ENCODE results near the gene YBX1.

The YBX1 gene

GRCh38 chr1:42674214-42674613 is 8.0 kb upstream of the YBX1 start:
- Histone ChIP-seq H3K27ac (ENCODE audit: low read length) (no peak overlapping the region), H4K20me1 (ENCODE audit: insufficient read depth, low read length) (no peaks in the 10 kb centered on the region), H3K4me1 (ENCODE audit: low read length) (no peaks in the 10 kb centered on the region), H3K27me3 (replicated peaks; ENCODE audit: insufficient read depth, low read length) (no peaks in the 10 kb centered on the region), H3K36me3 (replicated peaks; ENCODE audit: insufficient read depth, low read length) (no peaks in the 10 kb centered on the region; the same call in 1 of the 2 replicates), H3K79me2 (ENCODE audit: low read length) (no peaks in the 10 kb centered on the region), H3K4me2 (ENCODE audit: low read depth, low read length) (no peak overlapping the region), H3F3A (ENCODE audit: insufficient read depth, low read length) (no peaks in the 10 kb centered on the region), H3K9me2 (replicated peaks; ENCODE audit: insufficient read depth, low read length) (no peaks in the 10 kb centered on the region), H3K9ac (ENCODE audit: low read length) (no peak overlapping the region), H3K9me3 (replicated peaks; ENCODE audit: insufficient read depth, low read length) (no peaks in the 10 kb centered on the region), H2AFZ (ENCODE audit: low read length) (no peak overlapping the region), H3K4me3 (ENCODE audit: low read length) (no peak overlapping the region)
- no peak for DNase-seq
- no peak for TF ChIP-seq EZH2 (optimal IDR thresholded peaks at IDR 0.05; ENCODE audit: low read depth, low read length)
- TF ChIP-seq EZH2phosphoT487 (IDR thresholded peaks at IDR 0.05; ENCODE audit: low read length) = no peak
- no peak for TF ChIP-seq CTCF (IDR thresholded peaks at IDR 0.05; ENCODE audit: low read length)

GRCh38 chr1:42674682-42675081 is 7.5 kb upstream of the YBX1 start:
- Histone ChIP-seq H3K4me2 (ENCODE audit: low read depth, low read length) (no peak overlapping the region), H3K9me2 (replicated peaks; ENCODE audit: insufficient read depth, low read length) (no peaks in the 10 kb centered on the region), H3K9me3 (replicated peaks; ENCODE audit: insufficient read depth, low read length) (no peaks in the 10 kb centered on the region), H3K27me3 (replicated peaks; ENCODE audit: insufficient read depth, low read length) (no peaks in the 10 kb centered on the region), H2AFZ (ENCODE audit: low read length) (no peak overlapping the region), H3F3A (ENCODE audit: insufficient read depth, low read length) (0 out of 2 replicates have a peak, but pooled peaks cover 4% of the 10 kb centered on the region), H3K27ac (ENCODE audit: low read length) (no peak overlapping the region), H3K4me1 (ENCODE audit: low read length) (no peaks in the 10 kb centered on the region), H3K9ac (ENCODE audit: low read length) (no peak overlapping the region), H3K36me3 (replicated peaks; ENCODE audit: insufficient read depth, low read length) (no peaks in the 10 kb centered on the region; the same call in 1 of the 2 replicates), H3K79me2 (ENCODE audit: low read length) (no peaks in the 10 kb centered on the region), H3K4me3 (ENCODE audit: low read length) (no peak overlapping the region), H4K20me1 (ENCODE audit: insufficient read depth, low read length) (no peaks in the 10 kb centered on the region)
- no peak for DNase-seq
- no peak for TF ChIP-seq CTCF (IDR thresholded peaks at IDR 0.05; ENCODE audit: low read length)
- TF ChIP-seq EZH2 (optimal IDR thresholded peaks at IDR 0.05; ENCODE audit: low read depth, low read length) = no peak
- TF ChIP-seq EZH2phosphoT487 (IDR thresholded peaks at IDR 0.05; ENCODE audit: low read length) = no peak

DNA sequence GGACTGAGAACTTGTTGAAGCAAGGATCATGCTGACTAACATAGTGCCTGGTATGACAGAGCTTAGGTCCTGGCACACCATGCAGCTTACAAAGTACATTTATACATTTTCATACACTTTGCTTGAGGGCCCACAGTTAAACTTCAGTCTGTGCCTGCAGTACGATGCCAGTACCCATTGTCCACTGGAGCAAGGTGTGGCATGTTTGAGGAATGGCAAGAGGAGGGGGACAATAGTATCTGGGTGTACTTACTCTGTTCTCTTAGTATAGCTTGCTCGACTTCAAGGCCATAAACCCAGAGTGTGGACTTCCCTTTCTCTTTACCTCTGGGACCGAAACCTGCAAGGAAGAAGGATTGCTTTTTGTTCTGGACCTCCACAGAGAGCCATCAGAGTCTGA is 6.8 kb upstream of the YBX1 start:
- Histone ChIP-seq H3K79me2 (ENCODE audit: low read length) (peaks cover 4% of the 10 kb centered on the region; the same call in 1 of the 2 replicates), H3K36me3 (replicated peaks; ENCODE audit: insufficient read depth, low read length) (no peaks in the 10 kb centered on the region), H2AFZ (ENCODE audit: low read length) (no peak overlapping the region), H3F3A (ENCODE audit: insufficient read depth, low read length) (0 out of 2 replicates have a peak, but pooled peaks cover 5% of the 10 kb centered on the region), H3K9ac (ENCODE audit: low read length) (no peak overlapping the region), H3K4me3 (ENCODE audit: low read length) (no peak overlapping the region), H3K27ac (ENCODE audit: low read length) (no peak overlapping the region), H3K4me1 (ENCODE audit: low read length) (no peaks in the 10 kb centered on the region), H3K9me3 (replicated peaks; ENCODE audit: insufficient read depth, low read length) (no peaks in the 10 kb centered on the region), H3K4me2 (ENCODE audit: low read depth, low read length) (no peak overlapping the region), H3K27me3 (replicated peaks; ENCODE audit: insufficient read depth, low read length) (no peaks in the 10 kb centered on the region), H3K9me2 (replicated peaks; ENCODE audit: insufficient read depth, low read length) (no peaks in the 10 kb centered on the region), H4K20me1 (ENCODE audit: insufficient read depth, low read length) (no peaks in the 10 kb centered on the region)
- DNase-seq = no peak
- TF ChIP-seq EZH2phosphoT487 (IDR thresholded peaks at IDR 0.05; ENCODE audit: low read length) = no peak
- no peak for TF ChIP-seq CTCF (IDR thresholded peaks at IDR 0.05; ENCODE audit: low read length)
- TF ChIP-seq EZH2 (optimal IDR thresholded peaks at IDR 0.05; ENCODE audit: low read depth, low read length) = no peak

All from MM.1S (cell line).